C4-2B (cell line): ENCODE data around the gene EIF3K.

Experiments
- CTCF ChIP-seq: fragments of 450-650 bp; conservative IDR thresholded peaks from 2 replicates; pipeline ENCODE4 v1.5.1; 2017; ENCODE audit warnings: mild to moderate bottlenecking
- ZFX ChIP-seq: fragments of 450-650 bp; IDR thresholded peaks from 2 replicates; pipeline ENCODE4 v1.6.1; 2017

GRCh38 chr19:38569368-38569983 is 49.5 kb upstream of the EIF3K start:
- no peak for TF ChIP-seq CTCF
- TF ChIP-seq ZFX, result no peak
